Measurements from ENCODE around the gene RAI1.
"Not testable (repeated sequence)": the region's sequence is repeated elsewhere in the genome, so short reads cannot be mapped to it uniquely, and the experiment has no call there.

The RAI1 gene

GRCh38 chr17:17666111-17666714 lies 15.0 kb upstream of the RAI1 start:
- DNase-seq = no peak

DNA sequence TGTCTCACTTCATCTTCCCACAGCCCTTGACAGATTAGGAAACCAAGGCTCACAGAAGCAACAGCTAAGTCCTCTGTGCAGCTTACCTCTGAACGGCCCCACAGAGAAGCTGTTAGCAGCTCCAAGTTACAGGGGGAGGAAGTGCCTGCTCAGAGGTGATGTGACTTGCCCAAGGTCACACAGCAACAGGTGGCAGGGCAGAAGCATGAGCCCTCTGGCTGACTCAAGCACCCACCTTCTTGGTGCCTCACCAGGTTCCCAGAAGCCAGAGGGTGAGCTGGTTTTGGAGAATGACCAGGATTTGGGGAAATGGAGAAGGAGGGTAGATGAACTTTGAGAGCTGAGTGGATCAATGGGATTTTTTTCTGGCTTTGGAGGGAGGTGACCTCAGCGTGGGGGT lies 14.0 kb upstream of the RAI1 start:
- DNase-seq = no peak

GRCh38 chr17:17667947-17668346 lies 13.3 kb upstream of the RAI1 start:
- DNase-seq = no peak

- no peak for DNase-seq
Measured at GRCh38 chr17:17668358-17668757, 12.9 kb upstream of the RAI1 start.

DNA sequence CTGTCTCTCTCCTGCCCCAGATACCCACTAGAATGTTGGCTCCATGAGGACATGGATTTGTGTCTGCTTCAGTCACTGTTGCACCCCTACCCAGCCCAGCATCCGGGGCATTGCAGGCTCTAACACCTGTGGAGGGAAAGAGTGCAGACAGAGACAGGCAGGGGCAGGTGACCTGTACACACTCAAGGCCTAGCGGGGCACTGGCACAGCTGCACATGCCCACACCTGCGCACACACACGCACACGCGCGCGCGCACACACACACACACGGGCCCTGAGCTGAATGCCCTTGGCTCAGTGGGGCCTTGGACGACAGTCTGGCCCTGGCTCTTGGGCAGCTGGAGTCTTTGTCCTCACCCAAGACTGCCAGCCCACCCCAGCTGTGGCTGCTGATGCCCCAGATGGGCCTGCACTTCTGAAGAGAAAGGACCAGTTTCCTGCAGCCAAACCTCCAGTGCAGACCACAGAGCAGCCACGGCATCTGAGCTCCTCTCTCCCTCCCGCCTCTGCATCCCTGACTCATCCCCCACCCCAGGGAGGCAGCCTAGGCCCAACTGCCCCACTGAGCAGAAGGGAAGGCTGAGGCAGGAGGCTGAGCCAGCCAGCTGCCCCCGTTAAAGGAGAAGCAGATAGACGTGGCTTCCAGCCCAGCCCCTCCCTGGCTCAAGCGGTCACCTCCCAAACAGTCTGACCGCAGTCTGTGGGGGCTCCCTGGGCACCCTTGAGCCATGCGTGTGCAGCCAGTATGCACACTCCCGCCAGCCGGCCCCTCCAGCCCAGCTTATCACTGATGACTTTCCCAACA lies 12.3 kb upstream of the RAI1 start:
- DNase-seq = no peak

- no peak for DNase-seq
Measured at GRCh38 chr17:17669580-17670235, 11.6 kb upstream of the RAI1 start.

DNA sequence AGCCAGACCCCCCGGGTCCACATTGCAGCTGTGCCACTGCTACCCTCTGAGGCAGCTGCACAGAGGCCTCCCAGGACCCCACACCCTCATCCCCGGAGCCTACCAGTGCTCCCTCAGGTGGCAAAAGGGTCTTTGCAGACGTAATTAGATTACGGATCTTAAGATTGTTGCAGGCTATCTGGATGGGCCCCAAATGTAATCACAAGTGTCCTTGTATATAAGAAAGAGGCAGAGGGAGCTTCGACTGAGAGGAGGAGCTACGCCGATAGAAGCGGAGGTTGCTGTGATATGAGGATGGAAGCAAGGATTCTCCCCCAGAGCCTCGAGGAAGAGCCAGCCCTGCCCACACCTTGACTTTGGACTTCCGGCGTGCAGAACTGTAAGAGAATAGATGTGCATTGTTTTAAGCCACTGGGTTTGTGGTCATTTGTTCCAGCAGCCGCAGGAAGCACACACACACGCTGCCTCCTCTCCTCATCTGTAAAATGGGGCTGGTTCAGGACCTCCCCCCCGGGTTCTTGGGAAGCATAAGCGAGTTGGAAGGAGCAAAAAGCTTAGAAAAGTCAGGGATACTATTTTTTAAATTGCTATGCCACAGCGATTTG lies 10.5 kb upstream of the RAI1 start:
- DNase-seq = no peak

- no peak for DNase-seq
Measured at GRCh38 chr17:17671369-17672129, 9.7 kb upstream of the RAI1 start.

- DNase-seq = no peak
Measured at GRCh38 chr17:17672453-17673368, 8.5 kb upstream of the RAI1 start.

- DNase-seq = no peak
Measured at GRCh38 chr17:17675416-17675815, 5.8 kb upstream of the RAI1 start.

DNA sequence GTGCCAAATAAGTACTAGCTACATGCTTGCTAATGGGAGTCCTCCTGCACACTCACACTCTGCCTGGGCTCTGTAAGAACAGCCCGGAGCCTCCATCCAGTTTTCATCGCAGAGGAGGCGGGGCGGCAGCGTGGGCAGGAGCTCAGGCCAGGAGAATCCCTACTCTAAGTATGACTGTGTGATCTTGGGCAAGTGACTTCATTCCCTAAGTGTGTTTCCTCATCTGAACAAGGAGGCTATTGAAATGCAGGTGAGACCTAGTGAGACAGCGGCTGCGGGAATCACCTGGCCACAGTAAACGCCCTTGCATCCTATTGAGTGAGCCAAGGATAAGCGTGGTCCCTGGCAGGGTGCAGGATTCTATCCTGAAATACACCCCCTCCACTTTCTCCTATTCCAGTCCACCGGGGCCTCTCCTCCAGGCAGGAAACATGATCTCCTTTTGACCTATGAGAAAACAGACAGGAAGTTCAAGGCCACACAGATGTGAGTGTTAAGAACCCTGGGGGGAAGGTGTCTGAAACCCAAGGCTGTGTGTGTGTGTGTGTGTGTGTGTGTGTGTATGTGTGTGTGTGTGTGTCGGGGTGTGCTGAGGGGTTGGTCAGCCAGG lies 5.2 kb upstream of the RAI1 start:
- peak; percentile 34 for DNase-seq

DNA sequence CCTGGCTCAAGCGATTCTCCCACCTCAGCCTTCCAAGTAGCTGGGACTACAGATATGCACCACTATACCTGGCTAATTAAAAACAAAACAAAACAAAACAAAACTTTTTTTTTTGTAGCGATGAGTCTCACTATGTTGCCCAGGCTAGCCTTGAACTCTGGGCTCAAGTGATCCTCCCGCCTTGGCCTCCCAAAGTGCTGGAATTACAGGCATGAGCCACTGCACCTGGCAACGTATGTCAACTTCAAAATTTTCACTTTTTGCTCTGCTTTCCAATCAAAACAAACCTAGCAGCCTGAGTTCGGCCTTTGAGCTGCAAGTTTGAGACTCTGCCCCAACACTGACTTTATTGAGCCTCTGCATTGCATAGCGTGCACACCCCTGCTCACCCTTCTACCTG lies 4.5 kb upstream of the RAI1 start:
- no peak for DNase-seq

GRCh38 chr17:17677299-17678040 lies 3.8 kb upstream of the RAI1 start:
- no peak for DNase-seq

DNA sequence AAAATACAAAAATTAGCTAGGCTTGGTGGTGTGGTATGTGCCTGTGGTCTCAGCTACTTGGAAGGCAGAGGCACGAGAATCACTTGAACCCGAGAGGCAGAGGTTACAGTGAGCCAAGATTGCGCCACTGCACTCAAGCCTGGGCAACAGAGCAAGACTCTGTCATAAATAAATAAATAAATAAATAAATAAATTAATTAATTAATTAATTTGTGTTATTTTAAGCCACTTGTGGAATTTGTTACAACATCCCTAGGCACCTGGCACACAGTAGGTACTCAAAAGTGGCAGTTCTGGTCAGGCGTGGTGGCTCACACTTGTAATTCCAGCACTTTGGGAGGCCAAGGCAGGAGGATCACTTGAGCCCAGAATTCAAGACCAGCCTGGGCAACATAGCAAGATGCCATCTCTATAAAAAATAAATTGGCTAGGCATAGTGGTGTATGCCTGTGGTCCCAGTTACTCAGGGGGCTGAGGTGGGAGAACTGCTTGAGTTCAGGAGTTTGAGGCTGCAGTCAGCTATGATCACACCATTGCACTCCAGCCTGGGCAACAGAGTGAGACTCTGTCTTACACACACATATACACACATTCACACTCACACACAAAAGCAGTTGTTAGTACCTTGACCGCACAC lies 3.1 kb upstream of the RAI1 start:
- not testable (repeated sequence) for DNase-seq

DNA sequence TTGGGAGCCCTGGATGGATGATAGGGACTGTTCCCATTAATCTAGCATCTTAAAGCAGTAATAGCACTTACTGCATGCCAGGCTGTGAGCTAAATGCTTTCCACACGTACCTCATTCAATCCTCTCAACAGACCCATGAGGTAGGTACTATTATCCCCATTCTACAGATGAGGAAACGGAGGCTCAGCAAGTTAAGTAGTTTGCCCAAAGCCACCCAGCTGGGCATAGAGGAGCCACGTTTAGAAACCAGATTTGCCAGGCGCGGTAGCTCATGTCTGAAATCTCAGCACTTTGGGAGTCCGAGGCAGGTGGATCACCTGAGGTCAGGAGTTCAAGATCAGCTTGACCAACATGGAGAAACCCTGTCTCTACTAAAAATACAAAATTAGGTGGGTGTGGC lies 2.0 kb upstream of the RAI1 start:
- no peak for DNase-seq

- no peak for DNase-seq
Measured at GRCh38 chr17:17679748-17680147, 1.5 kb upstream of the RAI1 start.

DNA sequence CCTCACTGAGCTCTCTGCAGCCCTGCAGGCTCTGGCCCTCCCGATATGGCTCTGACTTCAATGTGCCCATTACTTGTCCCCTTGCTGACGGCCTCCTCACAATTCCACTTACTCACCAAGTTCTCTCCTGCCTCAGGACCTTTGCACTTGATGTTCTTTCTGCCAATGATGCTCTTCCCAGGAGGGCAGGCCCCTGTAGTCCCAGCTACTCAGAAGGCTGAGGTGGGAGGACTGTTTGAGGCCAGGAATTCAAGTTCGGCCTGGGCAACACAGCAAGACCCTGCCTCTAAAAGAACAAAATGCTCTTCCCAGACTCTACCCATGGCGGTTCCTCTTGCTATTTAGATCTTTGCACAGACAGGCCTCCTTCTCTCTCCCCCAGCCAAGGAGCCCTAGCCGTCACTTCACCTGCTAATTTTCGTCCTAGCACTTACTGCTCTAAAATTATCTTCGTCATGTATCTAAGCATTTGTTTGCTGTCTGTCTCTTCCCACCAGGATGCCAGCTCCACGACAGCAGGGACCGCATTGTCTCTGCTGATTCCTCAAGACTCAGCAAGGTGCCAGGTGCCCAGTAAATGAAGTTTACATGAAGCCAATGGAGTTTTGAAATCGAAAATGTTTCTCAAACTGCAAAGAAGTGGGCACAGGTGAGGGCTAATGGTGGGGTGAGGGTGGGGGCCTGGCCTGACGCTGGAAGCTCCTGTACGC lies 626 bp upstream of the RAI1 start:
- no peak for DNase-seq

DNA sequence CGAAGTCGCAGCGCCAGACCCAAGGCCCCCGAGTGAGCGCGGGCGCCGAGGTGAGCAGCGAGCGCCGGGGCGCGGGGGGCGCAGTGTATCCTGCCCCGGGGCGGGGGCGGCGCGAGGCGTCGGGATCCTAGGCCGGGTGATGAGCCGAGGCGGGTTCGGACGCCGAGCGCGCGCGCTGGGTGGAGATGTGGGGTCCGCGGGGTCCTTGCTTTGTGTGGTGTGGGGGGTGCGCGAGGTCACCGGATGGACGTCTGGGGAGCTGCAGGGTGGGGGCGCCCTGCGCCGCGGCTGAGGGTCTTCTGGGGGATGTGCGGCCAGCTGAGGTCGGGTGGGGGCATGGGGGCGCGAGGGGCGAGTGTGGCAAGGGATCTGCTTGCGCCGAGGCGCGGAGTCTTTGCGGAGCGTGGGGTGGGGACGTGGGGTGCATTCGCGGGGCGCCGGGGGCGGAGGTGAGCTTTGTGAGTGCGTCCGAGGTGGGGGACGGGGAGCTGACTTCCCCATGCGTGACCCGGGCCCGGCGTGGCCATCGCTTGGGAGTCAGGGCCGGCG lies 560 bp downstream of the RAI1 start:
- DNase-seq = no peak

DNA sequence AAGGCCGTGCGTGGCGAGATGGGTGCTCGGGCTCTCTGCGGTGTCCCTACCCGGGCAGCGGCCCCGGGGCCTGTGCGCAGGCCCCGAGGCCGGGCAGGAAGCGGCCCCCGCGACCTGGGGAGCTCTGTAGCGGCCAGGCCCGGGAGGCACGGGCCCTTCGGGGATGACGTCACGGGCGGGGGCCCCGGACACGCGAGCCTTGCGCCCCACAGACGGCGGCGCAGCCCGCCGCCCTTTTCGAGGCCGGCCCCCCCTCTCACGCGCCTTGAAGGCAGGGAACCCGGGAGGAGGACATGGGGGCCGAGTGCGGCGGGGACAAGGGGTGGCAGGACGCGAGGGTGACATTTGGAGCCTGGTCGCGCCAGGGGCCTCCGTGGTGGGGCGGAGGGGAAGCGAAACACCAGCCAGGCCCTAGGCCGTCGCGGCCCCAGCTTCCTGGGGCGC lies 1.1 kb downstream of the RAI1 start:
- DNase-seq = peak; percentile 71
